Thyroid gland (tissue), 4 donors: ENCODE data around the gene SDHB. TPM values are rescaled to one million over a fixed set of nuclear protein-coding genes. Genes with fewer than 3 reads are reported as not detected.

ENCODE experiments used
- DNase-seq, 2 donors: peaks; one replicate each; pipeline ENCODE4 v3.0.0-alpha.2; 2019
- H3K27ac ChIP-seq, 3 donors: fragments of 200-600 bp; sonication (generic); 1 replicate in 2 of 3; 2 replicates in 1 of 3; pipeline ENCODE4 v1.5.1; 2016 to 2019; ENCODE audit warnings: mild to moderate bottlenecking in 1 of 3, moderate library complexity in 1 of 3
- H3K27me3 ChIP-seq: fragments of 200-600 bp; sonication (generic); one replicate; pipeline ENCODE4 v1.5.1; 2019
- H3K36me3 ChIP-seq, 2 donors: fragments of 200-600 bp; sonication (generic); one replicate each; pipeline ENCODE4 v1.5.1; 2016 to 2019
- H3K4me1 ChIP-seq, 2 donors: fragments of 200-600 bp; sonication (generic); one replicate each; pipeline ENCODE4 v1.5.1; 2017 to 2019
- H3K4me3 ChIP-seq, 3 donors: fragments of 200-600 bp; sonication (generic); replicated peaks in 1 of 3; 1 replicate in 2 of 3; 2 replicates in 1 of 3; pipeline ENCODE4 v1.5.1; 2016; ENCODE audit warnings: mild to moderate bottlenecking in 1 of 3
- H3K9me3 ChIP-seq: fragments of 200-600 bp; sonication (generic); one replicate; pipeline ENCODE4 v1.5.1; 2017
- CTCF ChIP-seq, 6 experiments: fragments of 200-600 bp in 3 of 6; fragments of 450-650 bp in 3 of 6; sonication (generic) in 3 of 6; IDR thresholded peaks; one replicate each; pipeline ENCODE4 v1.5.1; 2016 to 2019; ENCODE audit warnings: antibody characterized with exemption in 6 of 6, mild to moderate bottlenecking in 2 of 6, inconsistent platforms in 1 of 6, moderate library complexity in 1 of 6
- POLR2A ChIP-seq, 2 donors: fragments of 450-650 bp; IDR thresholded peaks; one replicate each; pipeline ENCODE4 v1.6.1; 2017; ENCODE audit warnings: antibody characterized with exemption in 2 of 2, mild to moderate bottlenecking in 2 of 2, moderate library complexity in 1 of 2
- WGBS, 2 donors: methylation state at CpG; one replicate each; pipeline ENCODE4 v1.1.5; 2017; 5-methylcytosine and 5-hydroxymethylcytosine counted together
- intact Hi-C: fragments of 100-400 bp; cut with DNase I; formaldehyde crosslinking; loops from one replicate; pipeline ENCODE4 v1.15.1; 2023
- total RNA-seq, 4 donors: library from RNA; depleted of rRNA; stranded (reverse); fragments of >200 nt; gene quantifications; one replicate each; pipeline ENCODE4 v1.2.3, GENCODE V29; 2016

Gene SDHB
- total RNA-seq, 4 donors from 2014 or later = 112 to 162 (median 136) TPM

- no peak for DNase-seq
- peaks cover 10 to 21% of the 10 kb centered on the region in 2 donors for H3K4me1 ChIP-seq
- 66 to 72% methylated on average over 4 of the region's 4 CpGs for WGBS, 2 donors
- H3K9me3 ChIP-seq = no peaks in the 10 kb centered on the region
- no peak overlapping the region for H3K27ac ChIP-seq
- TF ChIP-seq POLR2A (IDR thresholded peaks at IDR 0.05) (no peak), CTCF (IDR thresholded peaks at IDR 0.05) (no peak)
- peaks cover 6 to 10% of the 10 kb centered on the region in 2 donors for H3K36me3 ChIP-seq
- H3K4me3 ChIP-seq = no peak overlapping the region
- no peaks in the 10 kb centered on the region for H3K27me3 ChIP-seq
- intact Hi-C loops = no loop called here
These were observed 44.1 kb downstream of the SDHB start for GRCh38 chr1:17009706-17010105.

- Histone ChIP-seq H3K4me3 (no peak overlapping the region), H3K9me3 (no peaks in the 10 kb centered on the region), H3K27me3 (no peaks in the 10 kb centered on the region), H3K36me3 (peaks cover 14 to 19% of the 10 kb centered on the region in 2 donors), H3K4me1 (peaks cover 10 to 21% of the 10 kb centered on the region in 2 donors), H3K27ac (no peak overlapping the region)
- intact Hi-C loops = no loop called here
- WGBS, 2 donors = 89 to 96% methylated on average over 15 of the region's 15 CpGs
- TF ChIP-seq CTCF (IDR thresholded peaks at IDR 0.05) (no peak), POLR2A (IDR thresholded peaks at IDR 0.05) (no peak)
- no peak for DNase-seq
These were observed 45.5 kb downstream of the SDHB start for GRCh38 chr1:17008208-17008855.

GRCh38 chr1:17007121-17007520, 46.7 kb downstream of the SDHB start:
- WGBS, 2 donors = 72 to 84% methylated on average over 5 to 8 of the region's 8 CpGs
- no peak for DNase-seq

GRCh38 chr1:17005365-17005740, 48.5 kb downstream of the SDHB start:
- intact Hi-C loops = no loop called here
- TF ChIP-seq POLR2A (IDR thresholded peaks at IDR 0.05) (no peak), CTCF (IDR thresholded peaks at IDR 0.05) (no peak)
- peaks cover 26 to 27% of the 10 kb centered on the region in 2 donors for H3K36me3 ChIP-seq
- H3K4me3 ChIP-seq = no peak overlapping the region
- WGBS, 2 donors = 94 to 95% methylated on average over 19 of the region's 19 CpGs
- DNase-seq = no peak
- no peaks in the 10 kb centered on the region for H3K9me3 ChIP-seq
- H3K27ac ChIP-seq = no peak overlapping the region
- H3K27me3 ChIP-seq = no peaks in the 10 kb centered on the region
- H3K4me1 ChIP-seq = peaks cover under 1 to 7% of the 10 kb centered on the region in 2 donors

More at GRCh38 chr1:17007121-17007520, 46.7 kb downstream of the SDHB start:
- Histone ChIP-seq H3K9me3 (no peaks in the 10 kb centered on the region), H3K36me3 (peaks cover 19 to 23% of the 10 kb centered on the region in 2 donors), H3K27me3 (no peaks in the 10 kb centered on the region), H3K4me1 (peaks cover 10 to 16% of the 10 kb centered on the region in 2 donors), H3K27ac (no peak overlapping the region), H3K4me3 (no peak overlapping the region)
- TF ChIP-seq CTCF (IDR thresholded peaks at IDR 0.05) = no peak
- no peak for TF ChIP-seq POLR2A (IDR thresholded peaks at IDR 0.05)
- intact Hi-C loops = no loop called here

- Histone ChIP-seq H3K4me1 (peaks cover 0 to under 1% of the 10 kb centered on the region in 2 donors), H3K36me3 (peaks cover 26 to 28% of the 10 kb centered on the region in 2 donors), H3K27ac (no peak overlapping the region), H3K4me3 (no peak overlapping the region), H3K9me3 (no peaks in the 10 kb centered on the region), H3K27me3 (no peaks in the 10 kb centered on the region)
- 93 to 94% methylated on average over 20 to 22 of the region's 24 CpGs for WGBS, 2 donors
- TF ChIP-seq POLR2A (IDR thresholded peaks at IDR 0.05) (no peak), CTCF (IDR thresholded peaks at IDR 0.05) (no peak)
- DNase-seq = no peak
- intact Hi-C loops = no loop called here
These were observed 49.1 kb downstream of the SDHB start for GRCh38 chr1:17004466-17005364.
